H9 (cell line): ENCODE data around the gene LDLRAP1. TPM values are rescaled to one million over a fixed set of nuclear protein-coding genes. Genes with fewer than 3 reads are reported as not detected.

Experiments used
- DNase-seq: peaks from one replicate; pipeline ENCODE4 v3.0.0-alpha.2; 2017
- H2AFZ ChIP-seq: one replicate; pipeline ENCODE4 v1.6.1; 2013; ENCODE audit warnings: mild to moderate bottlenecking, low read length, control low read depth, moderate library complexity
- H2AK5ac ChIP-seq: 2 replicates; pipeline ENCODE4 v1.6.1; 2013; ENCODE audit warnings: low read length, control low read depth, mixed read lengths; ENCODE audit not compliant: insufficient read length
- H2BK120ac ChIP-seq: one replicate; pipeline ENCODE4 v1.6.1; 2013; ENCODE audit warnings: low read depth, mild to moderate bottlenecking, low read length, control low read depth, inconsistent platforms; ENCODE audit not compliant: poor library complexity, severe bottlenecking
- H2BK12ac ChIP-seq: 2 replicates; pipeline ENCODE4 v1.6.1; 2013; ENCODE audit warnings: low read length, control low read depth, mixed read lengths, low read depth; ENCODE audit not compliant: insufficient read length
- H2BK15ac ChIP-seq: 2 replicates; pipeline ENCODE4 v1.6.1; 2013; ENCODE audit warnings: low read depth, low read length, control low read depth
- H2BK20ac ChIP-seq: one replicate; pipeline ENCODE4 v1.6.1; 2013; ENCODE audit warnings: low read depth, mild to moderate bottlenecking, low read length, control low read depth, inconsistent platforms; ENCODE audit not compliant: poor library complexity, severe bottlenecking
- H2BK5ac ChIP-seq: 2 replicates; pipeline ENCODE4 v1.6.1; 2013; ENCODE audit warnings: low read length, control low read depth, mixed read lengths; ENCODE audit not compliant: insufficient read length
- H3K14ac ChIP-seq: 2 replicates; pipeline ENCODE4 v1.6.1; 2013; ENCODE audit warnings: low read length, control low read depth; ENCODE audit not compliant: insufficient read depth
- H3K18ac ChIP-seq: 2 replicates; pipeline ENCODE4 v1.6.1; 2013; ENCODE audit warnings: low read depth, mild to moderate bottlenecking, mixed read lengths, low read length, control low read depth; ENCODE audit not compliant: insufficient read length
- H3K23ac ChIP-seq: 2 replicates; pipeline ENCODE4 v1.6.1; 2013; ENCODE audit warnings: low read length, control low read depth, mixed read lengths, low read depth; ENCODE audit not compliant: insufficient read length
- H3K23me2 ChIP-seq: 2 replicates; pipeline ENCODE4 v1.6.1; 2013; ENCODE audit warnings: low read depth, mild to moderate bottlenecking, mixed read lengths, low read length, control low read depth; ENCODE audit not compliant: insufficient read length, poor library complexity, severe bottlenecking
- H3K27ac ChIP-seq: 2 replicates; pipeline ENCODE4 v1.5.1; 2013; ENCODE audit warnings: low read length, control low read depth, mixed read lengths, low read depth; ENCODE audit not compliant: insufficient read length
- H3K27me3 ChIP-seq: 2 replicates; pipeline ENCODE4 v1.6.1; 2013; ENCODE audit warnings: low read length, control low read depth, inconsistent platforms; ENCODE audit not compliant: insufficient read depth
- H3K4ac ChIP-seq: 2 replicates; pipeline ENCODE4 v1.6.1; 2013; ENCODE audit warnings: low read depth, mild to moderate bottlenecking, control low read depth, inconsistent platforms, low read length, moderate library complexity
- H3K4me1 ChIP-seq: 2 replicates; pipeline ENCODE4 v1.6.1; 2013; ENCODE audit warnings: low read length, control low read depth, inconsistent platforms; ENCODE audit not compliant: insufficient read depth
- H3K4me2 ChIP-seq: 2 replicates; pipeline ENCODE4 v1.6.1; 2013; ENCODE audit warnings: low read length, control low read depth, mixed read lengths; ENCODE audit not compliant: insufficient read length, insufficient read depth
- H3K56ac ChIP-seq: 2 replicates; pipeline ENCODE4 v1.6.1; 2013; ENCODE audit warnings: low read depth, mild to moderate bottlenecking, mixed read lengths, low read length, control low read depth; ENCODE audit not compliant: insufficient read length
- H3K79me1 ChIP-seq: 2 replicates; pipeline ENCODE4 v1.6.1; 2013; ENCODE audit warnings: low read depth, mild to moderate bottlenecking, moderate library complexity, low read length, control low read depth, inconsistent platforms; ENCODE audit not compliant: insufficient read depth, poor library complexity, severe bottlenecking
- H3K79me2 ChIP-seq: 2 replicates; pipeline ENCODE4 v1.6.1; 2013; ENCODE audit warnings: low read length, control low read depth, inconsistent platforms; ENCODE audit not compliant: insufficient read depth
- H3K9ac ChIP-seq: 2 replicates; pipeline ENCODE4 v1.6.1; 2013; ENCODE audit warnings: low read length, control low read depth, mixed read lengths; ENCODE audit not compliant: insufficient read length; ENCODE audit errors: extremely low read depth
- H3K9me3 ChIP-seq: one replicate; pipeline ENCODE4 v1.6.1; 2013; ENCODE audit warnings: low read depth, low read length, inconsistent platforms; ENCODE audit not compliant: control insufficient read depth
- H3T11ph ChIP-seq: one replicate; pipeline ENCODE4 v1.6.1; 2013; ENCODE audit warnings: mild to moderate bottlenecking, low read length, control low read depth, inconsistent platforms
- H4K20me1 ChIP-seq: one replicate; pipeline ENCODE4 v1.6.1; 2013; ENCODE audit not compliant: control insufficient read depth, insufficient read length, insufficient read depth
- H4K5ac ChIP-seq: 2 replicates; pipeline ENCODE4 v1.6.1; 2013; ENCODE audit warnings: low read depth, mild to moderate bottlenecking, mixed read lengths, low read length, control low read depth; ENCODE audit not compliant: insufficient read length
- H4K8ac ChIP-seq: replicated peaks from 2 replicates; pipeline ENCODE4 v1.6.1; 2013; ENCODE audit warnings: low read length, control low read depth, mixed read lengths, low read depth; ENCODE audit not compliant: insufficient read length
- H4K91ac ChIP-seq: 2 replicates; pipeline ENCODE4 v1.6.1; 2013; ENCODE audit warnings: low read depth, mild to moderate bottlenecking, moderate library complexity, mixed read lengths, low read length, control low read depth; ENCODE audit not compliant: insufficient read length
- H3K27ac Mint-ChIP-seq, 3 experiments: 2 replicates in 2 of 3; 3 replicates in 1 of 3; pipeline ENCODE4 v1.8.0; 2020 to 2021; ENCODE audit warnings: mixed read lengths in 3 of 3, mild to moderate bottlenecking in 1 of 3, moderate library complexity in 1 of 3
- H3K27me3 Mint-ChIP-seq: 2 replicates; pipeline ENCODE4 v1.8.0; 2021; ENCODE audit warnings: low read depth, mild to moderate bottlenecking, moderate library complexity, mixed read lengths
- H3K36me3 Mint-ChIP-seq, 3 experiments: 2 replicates in 2 of 3; 3 replicates in 1 of 3; pipeline ENCODE4 v1.8.0; 2020 to 2021; ENCODE audit warnings: low read depth in 3 of 3, mixed read lengths in 3 of 3; ENCODE audit not compliant: insufficient read depth in 1 of 3
- H3K4me1 Mint-ChIP-seq, 2 experiments: 2 replicates each; pipeline ENCODE4 v1.8.0; 2020; ENCODE audit warnings: mixed read lengths in 2 of 2
- H3K4me3 Mint-ChIP-seq, 2 experiments: 2 replicates in 1 of 2; 3 replicates in 1 of 2; pipeline ENCODE4 v1.8.0; 2020 to 2021; ENCODE audit warnings: mild to moderate bottlenecking in 2 of 2, mixed read lengths in 2 of 2, moderate library complexity in 1 of 2
- H3K9me3 Mint-ChIP-seq, 2 experiments: 2 replicates in 1 of 2; 3 replicates in 1 of 2; pipeline ENCODE4 v1.8.0; 2020; ENCODE audit warnings: mild to moderate bottlenecking in 2 of 2, mixed read lengths in 2 of 2, moderate library complexity in 1 of 2
- WGBS: extraction: QIAGEN DNeasy Blood & Tissue Kit; methylation state at CpG from one replicate; pipeline ENCODE4 v1.1.7; 2013; ENCODE audit warnings: missing lambda C conversion rate, low lambda C conversion rate, mixed read lengths; ENCODE audit not compliant: insufficient read length; ENCODE audit errors: extremely low coverage; 5-methylcytosine and 5-hydroxymethylcytosine counted together
- total RNA-seq: library from RNA; stranded (reverse); gene quantifications from 2 replicates; pipeline ENCODE4 v1.2.1, GENCODE V29; 2021
- TF ChIP-seq, protein P1 (sequence below): fragments of 200-600 bp; sonication (generic); conservative IDR thresholded peaks from 3 replicates; pipeline ENCODE4 v1.8.0; 2021; ENCODE audit warnings: antibody characterized with exemption, mild to moderate bottlenecking

The LDLRAP1 gene
- total RNA-seq, 1 experiment from 2014 or later, result 15.7 TPM

GRCh38 chr1:25533775-25534409 is 9.5 kb upstream of the LDLRAP1 start:
- Histone ChIP-seq H3K56ac (no peak overlapping the region), H3K79me2 (no peaks in the 10 kb centered on the region)
- H3K4me3 Mint-ChIP-seq, result no peak overlapping the region

More at GRCh38 chr1:25533775-25534409, 9.5 kb upstream of the LDLRAP1 start:
- Mint-ChIP-seq H3K9me3 (peaks cover 2 to 4% of the 10 kb centered on the region in 2 experiments; a peak in 2 of 5 replicates), H3K4me1 (peaks cover 14 to 15% of the 10 kb centered on the region in 2 experiments), H3K27me3 (peaks cover 6% of the 10 kb centered on the region; the same call in 1 of the 2 replicates), H3K27ac (no peak overlapping the region), H3K36me3 (no peaks in the 10 kb centered on the region)
- Histone ChIP-seq H3K23ac (no peak overlapping the region), H4K91ac (no peak overlapping the region), H3K27ac (no peak overlapping the region), H2BK12ac (no peak overlapping the region), H2BK5ac (no peak overlapping the region), H4K5ac (no peak overlapping the region), H2AK5ac (no peak overlapping the region), H3K4ac (no peak overlapping the region), H3K4me2 (no peak overlapping the region), H3T11ph (no peak overlapping the region), H2BK20ac (no peak overlapping the region), H4K8ac (no peak overlapping the region), H3K4me1 (no peaks in the 10 kb centered on the region; the same call in 1 of the 2 replicates), H3K9me3 (no peaks in the 10 kb centered on the region), H4K20me1 (no peaks in the 10 kb centered on the region), H3K79me1 (no peaks in the 10 kb centered on the region), H3K14ac (no peak overlapping the region), H3K9ac (no peak overlapping the region), H3K23me2 (no peaks in the 10 kb centered on the region), H2AFZ (no peak overlapping the region), H3K18ac (no peak overlapping the region), H3K27me3 (no peaks in the 10 kb centered on the region), H2BK120ac (no peak overlapping the region), H2BK15ac (no peak overlapping the region)
- TF ChIP-seq, protein P1, sequence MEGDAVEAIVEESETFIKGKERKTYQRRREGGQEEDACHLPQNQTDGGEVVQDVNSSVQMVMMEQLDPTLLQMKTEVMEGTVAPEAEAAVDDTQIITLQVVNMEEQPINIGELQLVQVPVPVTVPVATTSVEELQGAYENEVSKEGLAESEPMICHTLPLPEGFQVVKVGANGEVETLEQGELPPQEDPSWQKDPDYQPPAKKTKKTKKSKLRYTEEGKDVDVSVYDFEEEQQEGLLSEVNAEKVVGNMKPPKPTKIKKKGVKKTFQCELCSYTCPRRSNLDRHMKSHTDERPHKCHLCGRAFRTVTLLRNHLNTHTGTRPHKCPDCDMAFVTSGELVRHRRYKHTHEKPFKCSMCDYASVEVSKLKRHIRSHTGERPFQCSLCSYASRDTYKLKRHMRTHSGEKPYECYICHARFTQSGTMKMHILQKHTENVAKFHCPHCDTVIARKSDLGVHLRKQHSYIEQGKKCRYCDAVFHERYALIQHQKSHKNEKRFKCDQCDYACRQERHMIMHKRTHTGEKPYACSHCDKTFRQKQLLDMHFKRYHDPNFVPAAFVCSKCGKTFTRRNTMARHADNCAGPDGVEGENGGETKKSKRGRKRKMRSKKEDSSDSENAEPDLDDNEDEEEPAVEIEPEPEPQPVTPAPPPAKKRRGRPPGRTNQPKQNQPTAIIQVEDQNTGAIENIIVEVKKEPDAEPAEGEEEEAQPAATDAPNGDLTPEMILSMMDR, result no peak
- no peak for DNase-seq
- WGBS, result no CpG with 5 or more reads among the region's 9 CpGs
